Lung microvascular endothelial cell (primary cell): ENCODE measurements around the gene TTC12. TPM values are rescaled to one million over a fixed set of nuclear protein-coding genes. Genes with fewer than 3 reads are reported as not detected.
A peak's percentile ranks its signal among the peaks of the same experiment; 100 is the strongest.

Experiments
- DNase-seq, 2 donors: peaks; one replicate each; pipeline versions ENCODE4 v3.0.0 to v3.0.0-alpha.2; 2010; ENCODE audit warnings: low read depth in 2 of 2
- total RNA-seq: library from RNA; depleted of rRNA; stranded (reverse); fragments of >200 nt; gene quantifications from 2 replicates; pipeline ENCODE4 v1.2.1, GENCODE V29; 2014

The TTC12 gene
- total RNA-seq, 1 donor from 2014 or later = 1.6 TPM

DNA sequence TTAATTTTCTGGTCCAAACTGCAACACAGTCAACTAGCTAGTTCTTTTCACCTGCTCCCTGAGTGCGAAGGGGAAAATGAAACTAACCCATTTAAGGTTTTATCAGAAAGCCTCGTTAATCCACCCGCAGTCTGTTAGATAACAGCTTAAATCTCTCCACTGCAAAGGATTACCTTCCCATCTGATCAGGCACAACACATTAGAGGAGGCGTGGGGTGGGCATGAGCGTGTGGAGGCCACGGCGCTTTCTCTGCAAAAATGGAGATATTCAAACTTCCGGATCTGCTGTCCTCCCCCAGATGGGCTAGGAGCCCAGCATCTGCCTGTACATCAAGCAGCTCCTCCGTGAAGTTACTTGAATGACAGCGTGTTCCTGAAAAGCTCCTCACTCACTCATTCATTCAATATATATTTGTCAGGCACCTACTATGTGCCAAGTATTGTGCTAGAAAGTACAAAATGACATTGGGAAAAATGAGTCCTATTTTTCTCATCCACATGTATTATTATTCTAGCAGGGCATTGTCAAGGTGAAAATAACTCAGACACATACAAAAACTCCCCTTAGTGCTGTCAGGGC, 59.7 kb downstream of the TTC12 start:
- DNase-seq = no peak

DNA sequence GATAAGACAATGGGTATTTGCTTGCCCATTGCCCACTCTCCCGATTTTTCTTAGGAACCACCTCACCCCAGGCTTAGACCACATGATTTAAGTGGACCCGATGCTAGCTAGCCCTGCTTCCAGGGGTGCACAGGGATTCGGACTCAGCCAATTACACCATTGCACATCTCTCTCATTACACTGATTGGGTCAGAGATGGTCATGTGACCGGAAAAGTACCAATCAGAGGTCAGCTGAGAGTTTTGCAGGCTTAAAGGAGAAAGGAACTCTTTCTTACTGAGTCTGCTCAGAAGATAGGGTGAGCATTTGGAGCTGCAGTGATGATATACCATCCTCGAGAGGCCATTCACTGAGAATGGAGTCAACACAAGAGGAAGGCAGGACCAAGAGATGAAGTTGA, 61.0 kb downstream of the TTC12 start:
- no peak for DNase-seq

GRCh38 chr11:113376156-113376555, 61.8 kb downstream of the TTC12 start:
- no peak for DNase-seq

DNA sequence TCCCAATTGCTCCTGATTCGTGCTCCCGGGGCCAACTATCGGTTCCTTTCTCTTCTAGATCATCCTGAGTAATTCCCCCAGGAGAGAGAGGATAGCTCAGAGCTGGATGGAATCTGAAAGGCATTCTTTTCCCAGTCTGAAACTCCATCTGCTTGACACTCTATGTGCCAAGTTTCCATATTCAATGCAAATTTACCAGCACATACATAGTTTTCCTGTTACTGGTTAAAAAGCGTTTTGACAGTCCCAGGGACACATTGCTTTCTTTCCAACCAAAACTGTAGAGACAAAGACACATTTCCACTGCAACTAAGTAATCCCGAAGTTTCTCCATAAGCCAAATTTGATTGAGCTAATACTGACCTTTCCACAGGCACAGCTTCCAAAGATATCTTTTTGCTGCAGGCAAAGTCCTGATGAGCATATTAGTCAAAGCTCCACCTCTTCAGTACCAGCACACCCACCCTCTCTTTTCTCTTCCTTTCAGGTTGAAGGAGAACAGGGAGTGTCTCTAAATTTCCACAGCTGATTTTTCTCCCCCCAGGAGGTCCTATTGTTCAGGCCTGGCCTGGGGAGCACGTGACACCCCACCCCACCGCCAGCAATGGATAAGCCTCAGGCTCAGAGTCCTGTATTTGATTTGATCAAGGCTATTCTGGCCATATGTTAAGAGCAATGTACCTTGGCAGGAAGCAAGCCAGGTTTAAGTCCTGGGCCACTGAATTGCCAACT, 63.5 kb downstream of the TTC12 start:
- peak in 1 of 2 donors; percentile 15 for DNase-seq

DNA sequence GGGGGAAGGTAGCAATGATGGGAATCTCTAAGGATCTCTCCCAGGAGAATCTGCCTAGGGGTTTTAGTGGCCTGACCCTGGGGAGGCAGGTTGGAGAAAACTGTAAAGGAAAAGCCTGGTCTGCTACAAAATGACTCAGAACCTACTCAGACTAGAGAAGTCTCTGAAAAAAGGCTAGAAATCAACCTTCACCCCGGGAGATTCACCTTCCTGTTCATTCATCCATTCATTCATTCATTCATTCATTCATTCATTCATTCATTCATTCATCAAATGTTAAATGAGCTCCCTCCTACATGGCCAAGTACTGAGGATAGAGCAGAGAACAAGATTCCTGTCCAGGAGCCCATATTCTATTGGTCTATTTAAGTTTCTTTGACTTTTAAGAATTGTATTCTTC, 64.3 kb downstream of the TTC12 start:
- DNase-seq = peak in 1 of 2 donors; percentile 20

DNA sequence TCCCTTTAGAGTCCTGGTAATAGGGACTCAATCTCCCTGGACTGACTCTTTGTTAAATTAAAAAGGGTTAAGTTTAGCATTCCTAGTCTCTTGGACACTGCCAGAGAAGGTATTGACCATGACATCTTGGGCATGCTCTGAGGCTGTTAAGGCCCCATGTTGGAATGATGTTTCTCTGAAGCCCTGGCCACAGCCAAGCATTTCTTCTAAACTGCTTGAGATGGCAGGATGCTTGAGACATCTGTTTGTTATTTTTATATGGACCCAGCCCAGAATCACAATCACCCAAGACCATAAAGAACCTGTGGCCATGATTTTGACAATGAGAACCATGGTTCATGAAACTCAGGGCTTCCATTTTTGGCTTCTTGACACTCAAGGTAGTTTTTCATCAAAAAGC, 67.7 kb downstream of the TTC12 start:
- no peak for DNase-seq

GRCh38 chr11:113384551-113384950, 70.2 kb downstream of the TTC12 start:
- DNase-seq = peak; percentile 94 to 96

DNA sequence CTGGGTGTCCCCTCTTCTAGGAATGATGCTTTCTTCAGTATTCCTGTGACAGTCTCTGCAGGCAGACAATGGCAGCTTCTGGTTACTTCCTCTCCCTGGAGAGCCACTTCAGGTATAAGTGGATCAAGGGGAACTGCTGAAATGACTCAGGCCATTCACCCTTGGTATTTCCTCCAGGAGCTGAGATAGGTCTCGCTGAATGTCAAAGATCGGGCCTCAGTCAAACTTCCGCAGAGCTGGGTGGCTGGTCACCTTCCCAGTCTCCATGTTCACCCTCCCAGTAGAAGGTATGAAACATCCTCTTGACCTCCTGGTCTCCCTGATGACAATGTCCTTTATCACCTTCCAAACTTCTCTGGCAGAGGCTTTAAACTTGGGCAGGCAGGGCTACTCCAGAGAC, 71.4 kb downstream of the TTC12 start:
- peak in 1 of 2 donors; percentile 28 for DNase-seq

DNA sequence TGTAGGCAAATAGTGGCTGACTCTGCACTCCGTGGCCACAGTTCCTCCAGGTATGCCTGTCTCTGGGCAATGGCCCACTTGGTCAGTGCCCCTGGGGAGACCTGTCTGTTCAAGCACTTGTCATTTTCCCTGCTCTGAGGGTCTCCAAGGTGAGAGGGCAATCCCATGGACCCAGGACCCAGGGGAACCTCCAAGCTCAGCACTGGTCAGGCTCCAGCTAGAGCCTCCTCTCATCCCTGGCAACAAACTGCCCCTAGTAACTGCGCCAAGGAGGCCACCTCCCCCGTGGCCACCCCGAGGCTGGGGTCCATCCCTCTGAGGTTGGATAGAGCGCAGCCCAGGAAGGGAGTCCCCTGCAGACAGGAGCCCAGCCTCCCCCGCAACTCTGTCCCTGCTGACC, 72.5 kb downstream of the TTC12 start:
- DNase-seq = no peak

DNA sequence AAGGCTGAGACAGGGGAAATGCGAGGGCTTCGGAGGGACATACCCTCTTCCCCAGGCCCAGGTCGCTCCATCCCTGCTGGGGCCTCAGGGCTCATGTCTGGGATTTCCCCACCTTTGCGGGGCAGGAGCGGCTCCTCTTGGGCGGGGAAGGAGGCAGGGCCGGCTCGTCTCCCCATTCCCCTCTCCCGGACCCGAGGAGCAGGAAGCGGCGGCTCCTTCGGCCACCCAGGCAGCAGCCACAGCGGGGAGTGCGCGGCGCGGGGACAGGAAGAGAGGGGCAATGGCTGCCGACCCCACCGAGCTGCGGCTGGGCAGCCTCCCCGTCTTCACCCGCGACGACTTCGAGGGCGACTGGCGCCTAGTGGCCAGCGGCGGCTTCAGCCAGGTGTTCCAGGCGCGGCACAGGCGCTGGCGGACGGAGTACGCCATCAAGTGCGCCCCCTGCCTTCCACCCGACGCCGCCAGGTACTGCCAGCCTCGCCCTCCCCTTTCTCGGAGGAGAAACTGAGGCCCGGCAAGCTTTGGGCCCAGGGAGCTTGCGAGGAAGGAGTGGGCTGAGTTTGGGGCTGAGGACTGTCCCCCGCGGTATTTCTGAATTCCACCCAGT, 73.3 kb downstream of the TTC12 start, which contains the start of gene ANKK1:
ANKK1 (plus strand) TSS at position 175 of the 607 bp plus-strand sequence; CDS start at position 281, 106 bp downstream.
- peak in 1 of 2 donors; percentile 11 for DNase-seq

GRCh38 chr11:113389272-113389671, 74.9 kb downstream of the TTC12 start:
- no peak for DNase-seq

DNA sequence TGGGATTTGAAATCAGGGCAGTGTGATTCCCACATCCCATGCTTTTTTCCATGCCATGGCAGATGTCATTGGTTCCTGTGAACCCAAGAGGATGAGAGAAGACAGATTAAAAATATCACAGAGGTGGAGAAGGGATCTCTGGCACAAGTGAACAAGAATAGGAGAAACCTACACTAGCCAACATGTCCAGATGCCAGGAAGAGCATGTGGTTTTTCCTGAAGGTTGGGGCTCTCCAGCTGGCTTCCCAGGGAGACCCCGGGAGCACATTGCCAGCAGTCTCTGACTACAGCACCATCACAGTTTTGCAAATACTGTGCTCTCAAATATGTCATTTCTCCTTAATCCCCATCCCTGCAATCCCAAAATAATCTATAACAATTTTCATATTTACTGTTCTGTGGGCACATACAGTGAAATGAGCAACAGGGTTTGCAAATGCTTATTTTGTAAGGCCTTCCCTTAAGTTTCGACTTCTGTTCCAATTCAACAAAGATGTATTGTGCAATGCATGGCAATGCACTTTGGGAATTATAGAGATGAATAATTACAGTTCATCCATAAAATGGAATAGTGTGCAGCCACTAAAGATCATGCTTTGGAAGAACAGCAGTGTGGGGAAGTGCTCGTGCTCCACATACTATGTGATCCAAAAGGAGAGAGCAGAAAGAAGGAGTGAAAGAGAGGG, 78.0 kb downstream of the TTC12 start:
- no peak for DNase-seq

GRCh38 chr11:113393501-113393985, 79.2 kb downstream of the TTC12 start:
- no peak for DNase-seq

DNA sequence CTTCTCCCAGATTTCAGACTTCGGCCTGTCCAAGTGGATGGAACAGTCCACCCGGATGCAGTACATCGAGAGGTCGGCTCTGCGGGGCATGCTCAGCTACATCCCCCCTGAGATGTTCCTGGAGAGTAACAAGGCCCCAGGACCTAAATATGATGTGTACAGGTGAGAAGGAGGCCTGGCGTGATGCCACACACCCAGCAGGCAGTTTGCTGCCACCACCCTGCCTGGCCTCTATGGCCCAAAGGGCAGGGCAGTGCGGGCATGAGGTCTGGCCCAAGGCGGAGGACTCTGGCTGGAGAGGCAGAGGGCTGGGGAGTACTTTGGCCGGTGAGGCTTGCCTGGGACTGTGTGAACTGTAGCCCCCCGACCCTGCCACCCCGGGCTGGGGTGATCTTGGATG, 80.5 kb downstream of the TTC12 start:
- no peak for DNase-seq

GRCh38 chr11:113395782-113396336, 81.5 kb downstream of the TTC12 start:
- DNase-seq = no peak

- DNase-seq = no peak
Observed at GRCh38 chr11:113396690-113397089, 82.3 kb downstream of the TTC12 start.

DNA sequence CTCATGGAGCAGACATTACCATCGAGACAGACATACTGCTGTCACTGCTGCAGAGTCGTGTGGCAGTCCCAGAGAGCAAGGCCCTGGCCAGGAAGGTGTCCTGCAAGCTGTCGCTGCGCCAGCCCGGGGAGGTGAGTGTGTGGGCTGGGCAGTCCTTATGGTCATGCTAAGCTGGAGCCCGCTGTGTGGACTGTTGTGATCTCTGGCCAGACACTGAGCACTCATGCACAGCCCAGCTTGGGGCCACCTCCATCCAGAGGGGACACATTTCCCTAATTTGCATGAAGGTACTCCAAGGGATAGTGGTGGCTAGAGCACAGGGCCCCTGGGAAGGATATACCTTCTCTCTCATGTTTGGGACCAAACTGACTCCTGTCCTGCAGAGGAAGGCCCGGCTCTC, 82.8 kb downstream of the TTC12 start:
- DNase-seq = no peak

DNA sequence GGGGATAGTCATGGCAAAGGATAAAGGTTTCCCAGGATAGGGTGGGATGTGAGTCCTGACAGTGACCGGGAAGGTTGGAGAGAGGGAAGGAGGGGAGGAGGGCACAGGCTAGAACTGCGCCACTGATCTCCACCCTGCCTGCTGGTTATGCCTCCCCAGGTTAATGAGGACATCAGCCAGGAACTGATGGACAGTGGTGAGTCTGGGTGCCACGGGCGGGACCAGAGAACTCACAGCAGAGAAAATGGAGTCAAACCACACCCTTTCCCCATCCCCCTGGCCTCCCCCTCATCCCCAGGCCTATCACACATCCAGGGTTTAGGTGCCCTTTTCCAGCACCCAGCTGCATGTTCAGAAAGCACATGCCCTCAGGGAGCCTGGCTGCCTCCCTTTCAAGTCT, 83.4 kb downstream of the TTC12 start:
- DNase-seq = no peak

DNA sequence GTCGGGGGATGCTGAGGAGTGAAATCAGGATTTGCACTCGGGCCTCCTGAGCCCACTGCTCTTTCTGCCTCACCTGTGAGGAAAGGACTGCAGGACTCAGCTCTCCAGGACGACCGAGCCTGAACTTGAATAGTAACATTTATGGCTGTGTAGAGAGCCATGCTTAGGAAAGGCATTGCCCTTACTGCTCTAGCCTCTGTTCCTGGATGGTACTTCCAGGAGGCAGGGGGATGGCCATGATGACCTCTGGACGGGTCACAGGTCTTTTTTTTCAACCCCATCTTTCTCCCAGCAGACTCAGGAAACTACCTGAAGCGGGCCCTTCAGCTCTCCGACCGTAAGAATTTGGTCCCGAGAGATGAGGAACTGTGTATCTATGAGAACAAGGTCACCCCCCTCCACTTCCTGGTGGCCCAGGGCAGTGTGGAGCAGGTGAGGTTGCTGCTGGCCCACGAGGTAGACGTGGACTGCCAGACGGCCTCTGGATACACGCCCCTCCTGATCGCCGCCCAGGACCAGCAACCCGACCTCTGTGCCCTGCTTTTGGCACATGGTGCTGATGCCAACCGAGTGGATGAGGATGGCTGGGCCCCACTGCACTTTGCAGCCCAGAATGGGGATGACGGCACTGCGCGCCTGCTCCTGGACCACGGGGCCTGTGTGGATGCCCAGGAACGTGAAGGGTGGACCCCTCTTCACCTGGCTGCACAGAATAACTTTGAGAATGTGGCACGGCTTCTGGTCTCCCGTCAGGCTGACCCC, 84.5 kb downstream of the TTC12 start:
- no peak for DNase-seq

DNA sequence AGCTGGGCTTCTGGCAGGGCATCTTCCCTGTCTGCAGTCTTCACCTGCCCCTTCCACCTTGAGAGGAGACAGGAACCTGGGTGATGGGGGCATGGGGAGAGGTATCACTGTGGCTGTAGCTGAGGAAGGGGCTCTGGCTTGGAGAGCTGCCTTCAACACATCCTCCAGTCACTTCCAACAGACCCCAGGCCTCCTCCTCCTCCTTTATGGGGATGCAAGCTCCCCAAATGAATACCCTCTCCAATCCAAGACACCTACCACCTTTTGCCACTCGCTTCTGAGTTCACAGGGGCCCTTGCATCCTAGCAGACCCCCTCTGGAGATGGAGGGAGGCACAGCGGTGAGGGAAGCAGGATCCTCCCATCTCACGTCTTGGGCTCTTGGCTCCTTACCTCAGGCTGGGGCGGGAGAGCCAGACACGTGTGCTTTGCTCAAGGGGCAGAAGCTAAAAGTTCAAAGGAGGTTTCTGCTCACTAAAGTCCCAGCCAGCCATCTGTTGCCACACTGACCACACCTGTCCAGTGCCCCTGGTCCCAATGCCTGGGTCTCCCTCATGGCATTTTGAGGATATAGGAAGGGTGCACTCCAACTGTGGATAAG, 86.3 kb downstream of the TTC12 start:
- no peak for DNase-seq

GRCh38 chr11:113401718-113402117, 87.3 kb downstream of the TTC12 start:
- DNase-seq = peak in 1 of 2 donors; percentile 13
